Measurements from ENCODE around the gene RNASE7.
"Not testable (repeated sequence)": the region's sequence is repeated elsewhere in the genome, so short reads cannot be mapped to it uniquely, and the experiment has no call there.

Gene RNASE7

DNA sequence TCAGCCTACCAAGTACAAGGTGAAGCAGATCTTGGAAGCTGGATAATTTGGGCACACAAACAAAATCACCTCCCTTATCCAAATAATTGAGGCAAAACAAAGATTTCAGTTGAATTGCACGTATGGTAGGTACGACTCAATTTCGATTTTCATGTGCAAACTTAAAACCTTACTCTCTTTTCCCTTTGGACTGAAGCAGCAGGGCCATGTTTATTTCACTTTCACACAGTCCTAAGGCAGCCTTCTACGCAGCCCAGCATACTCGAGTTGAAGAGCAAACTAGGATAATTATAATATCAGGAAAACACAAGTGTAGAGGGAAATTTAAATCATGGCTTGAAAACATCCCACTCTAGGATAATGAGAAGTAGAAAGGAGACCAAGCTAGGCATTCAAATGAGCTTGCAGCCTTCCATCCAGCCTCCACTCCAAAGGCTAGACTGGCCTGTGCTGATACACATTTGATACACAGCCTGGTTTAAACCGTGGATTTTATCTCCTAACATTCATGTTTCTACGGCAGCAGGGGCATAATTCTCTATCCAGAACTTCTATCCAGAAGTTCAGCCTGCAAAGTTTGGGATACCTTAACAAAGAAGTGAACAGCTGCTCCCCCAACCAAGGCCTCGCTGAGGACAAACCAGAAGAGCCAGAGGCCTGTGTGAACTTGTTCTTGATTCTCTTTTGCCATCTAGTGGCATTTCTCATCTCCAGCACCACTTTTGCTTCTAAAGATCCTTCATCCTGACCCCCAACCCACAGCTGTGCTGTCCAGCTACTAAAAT, 2.4 kb upstream of the RNASE7 start:
- peaks cover 24% of the 10 kb centered on the region for H3K4me1 ChIP-seq (ENCODE audit: control insufficient read depth, insufficient read depth, low read length)
- peak overlapping the region; percentile 40 for H3K9ac ChIP-seq (ENCODE audit: low read length)
- no peaks in the 10 kb centered on the region for H3K27me3 ChIP-seq (ENCODE audit: control insufficient read depth, insufficient read depth, low read length)
- no peaks in the 10 kb centered on the region for H3K9me3 ChIP-seq (ENCODE audit: control insufficient read depth, low read length)
- H3K36me3 ChIP-seq (ENCODE audit: control insufficient read depth, insufficient read depth, low read length): no peaks in the 10 kb centered on the region
- H3K4me3 ChIP-seq (ENCODE audit: low read length): no peak overlapping the region

DNA sequence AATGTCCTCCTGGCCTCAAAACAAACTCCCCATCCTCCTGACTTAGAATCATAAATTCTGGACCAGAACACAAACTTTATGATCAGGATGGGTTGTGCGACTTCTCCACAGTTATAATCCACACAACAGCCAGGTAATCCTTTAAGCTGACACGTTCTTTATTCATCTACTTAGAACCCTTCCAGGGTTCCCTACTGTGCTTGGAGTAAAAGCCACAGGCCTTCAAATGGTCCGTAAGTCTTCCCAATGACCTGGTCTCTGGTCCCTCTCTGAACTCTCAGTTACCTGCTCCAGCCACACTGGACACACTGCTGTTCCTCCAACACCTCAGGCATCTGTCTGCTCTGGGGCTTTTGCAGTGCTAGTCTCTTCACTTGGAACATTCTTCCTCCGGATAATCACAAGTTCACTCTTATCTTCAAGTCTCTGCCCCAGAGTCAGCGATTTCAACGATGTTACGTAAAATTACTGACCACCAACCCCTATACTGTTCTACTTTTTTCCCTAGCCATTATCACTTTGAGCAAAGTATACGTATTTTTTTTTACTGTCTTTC, 1.7 kb upstream of the RNASE7 start:
- Histone ChIP-seq H3K9ac (ENCODE audit: low read length) (no peak overlapping the region), H3K4me3 (ENCODE audit: low read length) (no peak overlapping the region), H3K27me3 (ENCODE audit: control insufficient read depth, insufficient read depth, low read length) (no peaks in the 10 kb centered on the region), H3K36me3 (ENCODE audit: control insufficient read depth, insufficient read depth, low read length) (no peaks in the 10 kb centered on the region), H3K4me1 (ENCODE audit: control insufficient read depth, insufficient read depth, low read length) (peaks cover 24% of the 10 kb centered on the region), H3K9me3 (ENCODE audit: control insufficient read depth, low read length) (no peaks in the 10 kb centered on the region)

DNA sequence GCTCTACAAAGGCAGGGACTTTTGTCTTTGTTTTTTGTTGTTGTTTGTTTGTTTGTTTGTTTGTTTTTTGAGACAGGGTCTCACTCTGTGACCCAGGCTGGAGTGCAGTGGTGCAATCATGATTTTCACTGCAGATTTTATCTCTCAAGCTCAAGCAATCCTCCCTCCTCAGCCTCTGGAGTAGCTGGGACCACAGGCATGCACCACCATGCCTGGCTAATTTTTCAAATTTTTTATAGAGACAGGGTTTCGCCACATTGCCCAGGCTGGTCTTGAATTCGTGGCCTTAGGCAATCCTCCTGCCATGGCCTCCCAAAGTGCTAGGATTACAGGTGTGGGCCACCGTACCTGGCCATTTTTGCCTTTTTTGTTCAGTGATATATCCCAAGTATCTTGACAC, 1.2 kb upstream of the RNASE7 start:
- H3K4me3 ChIP-seq (ENCODE audit: low read length); H3K9ac ChIP-seq (ENCODE audit: low read length); H3K27me3 ChIP-seq (ENCODE audit: control insufficient read depth, insufficient read depth, low read length); H3K36me3 ChIP-seq (ENCODE audit: control insufficient read depth, insufficient read depth, low read length); H3K9me3 ChIP-seq (ENCODE audit: control insufficient read depth, low read length): not testable (repeated sequence)
- H3K4me1 ChIP-seq (ENCODE audit: control insufficient read depth, insufficient read depth, low read length): peaks cover 24% of the 10 kb centered on the region

DNA sequence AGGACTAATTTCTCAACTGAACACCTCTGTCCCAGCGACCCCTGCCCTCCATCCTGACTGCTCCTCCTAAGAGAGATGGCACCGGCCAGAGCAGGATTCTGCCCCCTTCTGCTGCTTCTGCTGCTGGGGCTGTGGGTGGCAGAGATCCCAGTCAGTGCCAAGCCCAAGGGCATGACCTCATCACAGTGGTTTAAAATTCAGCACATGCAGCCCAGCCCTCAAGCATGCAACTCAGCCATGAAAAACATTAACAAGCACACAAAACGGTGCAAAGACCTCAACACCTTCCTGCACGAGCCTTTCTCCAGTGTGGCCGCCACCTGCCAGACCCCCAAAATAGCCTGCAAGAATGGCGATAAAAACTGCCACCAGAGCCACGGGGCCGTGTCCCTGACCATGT, 756 bp downstream of the RNASE7 start:
- H3K4me3 ChIP-seq (ENCODE audit: low read length): no peak overlapping the region
- H3K36me3 ChIP-seq (ENCODE audit: control insufficient read depth, insufficient read depth, low read length): no peaks in the 10 kb centered on the region
- no peak overlapping the region for H3K9ac ChIP-seq (ENCODE audit: low read length)
- H3K27me3 ChIP-seq (ENCODE audit: control insufficient read depth, insufficient read depth, low read length): no peaks in the 10 kb centered on the region
- H3K9me3 ChIP-seq (ENCODE audit: control insufficient read depth, low read length): no peaks in the 10 kb centered on the region
- H3K4me1 ChIP-seq (ENCODE audit: control insufficient read depth, insufficient read depth, low read length): peaks cover 29% of the 10 kb centered on the region

DNA sequence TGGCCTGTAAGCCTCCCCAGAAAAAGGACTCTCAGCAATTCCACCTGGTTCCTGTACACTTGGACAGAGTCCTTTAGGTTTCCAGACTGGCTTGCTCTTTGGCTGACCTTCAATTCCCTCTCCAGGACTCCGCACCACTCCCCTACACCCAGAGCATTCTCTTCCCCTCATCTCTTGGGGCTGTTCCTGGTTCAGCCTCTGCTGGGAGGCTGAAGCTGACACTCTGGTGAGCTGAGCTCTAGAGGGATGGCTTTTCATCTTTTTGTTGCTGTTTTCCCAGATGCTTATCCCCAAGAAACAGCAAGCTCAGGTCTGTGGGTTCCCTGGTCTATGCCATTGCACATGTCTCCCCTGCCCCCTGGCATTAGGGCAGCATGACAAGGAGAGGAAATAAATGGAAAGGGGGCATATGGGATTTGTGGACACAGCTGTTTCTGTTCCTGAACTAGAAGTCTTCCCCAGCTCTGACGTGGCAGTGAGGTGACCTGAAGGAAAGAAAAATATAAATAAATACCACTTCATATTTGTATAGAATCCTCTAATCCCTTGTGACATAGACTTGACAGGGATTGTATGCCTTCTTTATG, 1.3 kb downstream of the RNASE7 start:
- no peak overlapping the region for H3K9ac ChIP-seq (ENCODE audit: low read length)
- no peaks in the 10 kb centered on the region for H3K9me3 ChIP-seq (ENCODE audit: control insufficient read depth, low read length)
- H3K4me3 ChIP-seq (ENCODE audit: low read length): no peak overlapping the region
- H3K36me3 ChIP-seq (ENCODE audit: control insufficient read depth, insufficient read depth, low read length): no peaks in the 10 kb centered on the region
- H3K4me1 ChIP-seq (ENCODE audit: control insufficient read depth, insufficient read depth, low read length): peaks cover 32% of the 10 kb centered on the region
- H3K27me3 ChIP-seq (ENCODE audit: control insufficient read depth, insufficient read depth, low read length): no peaks in the 10 kb centered on the region

DNA sequence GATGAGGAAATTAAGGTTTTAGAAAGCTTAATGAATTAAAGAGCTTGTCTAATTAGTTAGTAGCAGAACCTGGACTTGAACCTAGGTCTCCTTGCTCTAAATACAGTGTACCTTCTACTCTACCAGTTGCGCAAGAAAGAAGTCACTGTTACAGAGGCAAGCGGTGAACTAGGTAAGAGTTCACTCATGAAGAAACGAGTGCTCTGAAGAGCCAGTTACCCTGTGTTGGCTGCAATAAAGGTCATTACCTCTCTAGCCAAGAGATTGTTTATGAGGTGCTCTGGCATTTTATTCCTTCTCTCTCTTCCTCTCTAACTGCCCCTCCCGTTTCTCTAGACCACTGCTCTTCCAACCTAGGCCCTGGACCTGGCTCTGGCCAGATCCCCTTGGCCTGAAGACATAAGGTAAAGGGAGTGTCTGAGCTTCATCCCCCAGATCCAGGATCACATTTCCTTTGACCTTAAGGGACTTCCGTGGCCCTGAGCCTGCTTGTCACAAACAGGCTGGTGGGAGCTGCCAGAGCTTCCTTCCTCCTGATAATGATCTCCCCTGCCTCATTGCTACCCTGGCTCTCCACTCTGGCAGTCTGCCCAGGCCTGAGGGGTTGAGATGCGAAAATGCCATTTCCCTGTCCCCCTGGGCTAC, 1.9 kb downstream of the RNASE7 start:
- H3K9me3 ChIP-seq (ENCODE audit: control insufficient read depth, low read length): no peaks in the 10 kb centered on the region
- H3K4me1 ChIP-seq (ENCODE audit: control insufficient read depth, insufficient read depth, low read length): peaks cover 29% of the 10 kb centered on the region
- H3K4me3 ChIP-seq (ENCODE audit: low read length): no peak overlapping the region
- H3K27me3 ChIP-seq (ENCODE audit: control insufficient read depth, insufficient read depth, low read length): no peaks in the 10 kb centered on the region
- H3K36me3 ChIP-seq (ENCODE audit: control insufficient read depth, insufficient read depth, low read length): no peaks in the 10 kb centered on the region
- H3K9ac ChIP-seq (ENCODE audit: low read length): no peak overlapping the region

DNA sequence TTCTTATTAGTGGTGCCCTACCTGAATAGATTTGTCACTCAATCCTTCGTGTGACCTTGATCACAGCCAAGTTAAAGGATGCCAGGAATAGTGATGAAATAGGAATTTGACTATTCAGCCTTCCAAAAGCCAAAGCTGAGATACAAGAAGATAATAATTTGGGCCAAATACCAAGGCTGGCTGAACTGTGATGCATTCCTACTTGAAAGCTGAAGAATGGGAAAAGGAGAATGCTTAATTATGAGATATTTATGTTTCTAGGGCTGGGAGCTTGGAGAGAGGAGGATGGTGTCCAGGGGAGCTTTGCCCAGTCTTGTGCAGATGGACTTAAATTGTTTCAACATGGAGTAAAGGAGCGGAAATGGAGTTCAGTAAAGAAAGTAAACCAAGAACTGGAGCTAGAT, 5.2 kb downstream of the RNASE7 start:
- Histone ChIP-seq H3K36me3 (ENCODE audit: control insufficient read depth, insufficient read depth, low read length) (no peaks in the 10 kb centered on the region), H3K9me3 (ENCODE audit: control insufficient read depth, low read length) (no peaks in the 10 kb centered on the region), H3K4me3 (ENCODE audit: low read length) (no peak overlapping the region), H3K4me1 (ENCODE audit: control insufficient read depth, insufficient read depth, low read length) (peaks cover 21% of the 10 kb centered on the region), H3K27me3 (ENCODE audit: control insufficient read depth, insufficient read depth, low read length) (no peaks in the 10 kb centered on the region), H3K9ac (ENCODE audit: low read length) (no peak overlapping the region)

DNA sequence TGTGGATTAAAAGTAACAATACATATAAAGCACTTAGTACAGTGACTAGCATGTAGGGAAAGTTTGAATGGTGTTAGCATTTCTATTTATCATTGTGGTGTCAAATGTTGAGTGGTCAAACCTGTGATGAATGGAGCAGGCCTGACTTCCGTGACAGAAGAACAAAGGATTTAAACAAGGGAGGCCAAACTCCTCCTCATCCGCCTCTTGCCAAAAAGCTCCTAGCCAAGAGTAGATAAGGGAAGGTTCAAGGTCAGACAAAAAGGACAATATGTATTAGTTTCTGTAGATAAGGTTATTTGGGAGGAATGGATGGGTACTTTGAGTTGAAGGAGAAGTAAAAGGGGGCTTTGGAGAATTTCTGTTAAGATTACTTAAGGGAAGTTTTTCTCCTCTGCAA, 6.5 kb downstream of the RNASE7 start:
- H3K9me3 ChIP-seq (ENCODE audit: control insufficient read depth, low read length): no peaks in the 10 kb centered on the region
- H3K9ac ChIP-seq (ENCODE audit: low read length): no peak overlapping the region
- H3K27me3 ChIP-seq (ENCODE audit: control insufficient read depth, insufficient read depth, low read length): no peaks in the 10 kb centered on the region
- H3K36me3 ChIP-seq (ENCODE audit: control insufficient read depth, insufficient read depth, low read length): no peaks in the 10 kb centered on the region
- H3K4me1 ChIP-seq (ENCODE audit: control insufficient read depth, insufficient read depth, low read length): peaks cover 17% of the 10 kb centered on the region
- H3K4me3 ChIP-seq (ENCODE audit: low read length): no peak overlapping the region

DNA sequence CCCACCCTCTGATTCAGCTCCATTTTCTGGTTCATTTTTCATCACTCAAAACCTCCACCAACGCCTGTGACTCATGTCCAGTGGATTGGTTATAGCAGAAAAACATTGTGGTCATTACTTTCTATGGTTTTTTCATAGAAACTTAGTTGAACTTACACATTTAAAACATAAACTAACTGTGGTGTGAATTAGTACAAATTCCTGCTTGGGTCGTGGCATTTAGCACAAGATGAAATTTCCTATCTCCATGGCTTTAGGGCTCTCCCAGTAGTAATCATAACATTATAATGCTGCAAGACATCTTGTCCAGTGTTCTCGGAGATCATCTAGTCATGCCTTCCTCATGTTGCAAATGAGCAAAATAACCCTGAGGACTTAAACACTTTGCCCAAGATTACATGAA, 7.1 kb downstream of the RNASE7 start:
- H3K4me1 ChIP-seq (ENCODE audit: control insufficient read depth, insufficient read depth, low read length): peaks cover 23% of the 10 kb centered on the region

DNA sequence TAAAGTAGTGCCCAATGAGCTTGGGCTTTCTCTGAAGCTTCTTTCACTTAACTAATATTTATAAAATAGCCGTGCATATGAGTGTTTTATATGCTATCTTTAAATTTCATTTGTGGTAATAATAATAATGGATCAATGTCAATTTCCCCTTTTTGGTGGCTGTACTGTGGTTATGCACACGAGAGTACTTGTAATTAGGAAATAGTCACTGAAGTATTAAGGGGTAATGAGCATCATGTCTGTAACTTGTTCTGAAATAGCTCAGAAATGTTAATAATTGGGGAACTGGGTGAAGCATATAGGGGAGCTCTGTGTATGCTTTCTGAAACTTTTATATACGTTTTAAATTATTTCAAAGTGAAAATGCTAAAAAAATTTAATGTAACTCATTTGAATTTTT, 8.4 kb downstream of the RNASE7 start:
- H3K27me3 ChIP-seq (ENCODE audit: control insufficient read depth, insufficient read depth, low read length): no peaks in the 10 kb centered on the region
- H3K36me3 ChIP-seq (ENCODE audit: control insufficient read depth, insufficient read depth, low read length): no peaks in the 10 kb centered on the region
- peaks cover 33% of the 10 kb centered on the region for H3K4me1 ChIP-seq (ENCODE audit: control insufficient read depth, insufficient read depth, low read length)
- no peak overlapping the region for H3K4me3 ChIP-seq (ENCODE audit: low read length)
- H3K9ac ChIP-seq (ENCODE audit: low read length): no peak overlapping the region
- no peaks in the 10 kb centered on the region for H3K9me3 ChIP-seq (ENCODE audit: control insufficient read depth, low read length)

More for the DNA sequence above, 7.1 kb downstream of the RNASE7 start:
- H3K4me3 ChIP-seq (ENCODE audit: low read length): no peak overlapping the region
- no peak overlapping the region for H3K9ac ChIP-seq (ENCODE audit: low read length)
- no peaks in the 10 kb centered on the region for H3K27me3 ChIP-seq (ENCODE audit: control insufficient read depth, insufficient read depth, low read length)
- H3K36me3 ChIP-seq (ENCODE audit: control insufficient read depth, insufficient read depth, low read length): no peaks in the 10 kb centered on the region
- H3K9me3 ChIP-seq (ENCODE audit: control insufficient read depth, low read length): no peaks in the 10 kb centered on the region

DNA sequence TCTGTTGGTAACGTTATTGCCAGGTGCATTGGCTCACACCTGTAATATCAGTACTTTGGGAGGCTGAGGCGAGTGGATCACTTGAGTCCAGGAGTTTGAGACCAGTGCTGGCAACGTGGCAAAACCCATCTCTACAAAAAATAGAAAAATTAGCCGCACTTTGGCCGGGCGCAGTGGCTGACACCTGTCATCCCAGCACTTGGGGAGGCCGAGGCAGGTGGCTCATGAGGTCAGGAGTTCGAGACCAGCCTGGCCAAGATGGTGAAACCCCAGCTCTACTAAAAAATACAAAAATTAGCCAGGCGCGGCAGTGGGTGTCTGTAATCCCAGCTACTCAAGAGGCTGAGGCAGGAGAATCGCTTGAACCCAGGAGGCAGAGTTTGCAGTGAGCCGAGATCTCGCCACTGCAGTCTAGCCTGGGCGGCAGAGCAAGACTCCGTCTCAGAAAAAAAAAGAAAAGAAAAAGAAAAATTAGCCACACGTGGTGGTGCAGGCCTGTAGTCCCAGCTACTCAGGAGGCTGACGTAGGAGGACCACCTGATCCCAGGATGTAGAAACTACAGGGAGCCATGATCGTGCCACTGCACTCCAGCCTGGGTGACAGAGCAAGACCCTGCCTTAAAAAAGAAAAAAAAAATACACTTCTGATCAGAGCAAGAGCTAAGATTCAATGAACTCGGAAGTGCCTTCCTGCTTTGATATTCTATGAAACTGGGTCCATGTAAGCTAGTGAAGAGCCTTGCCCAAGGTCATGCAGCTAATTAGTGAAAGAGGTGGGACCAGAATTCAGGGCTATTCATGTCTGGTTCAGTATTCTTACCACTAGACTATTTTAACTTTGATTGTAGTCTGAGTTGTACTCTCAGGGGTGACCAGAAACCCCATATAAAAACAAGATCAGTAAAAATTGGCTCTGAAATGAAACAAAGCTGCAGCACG, 11.3 kb downstream of the RNASE7 start:
- Histone ChIP-seq H3K27me3 (ENCODE audit: control insufficient read depth, insufficient read depth, low read length) (no peaks in the 10 kb centered on the region), H3K36me3 (ENCODE audit: control insufficient read depth, insufficient read depth, low read length) (no peaks in the 10 kb centered on the region), H3K4me1 (ENCODE audit: control insufficient read depth, insufficient read depth, low read length) (peaks cover 33% of the 10 kb centered on the region), H3K9ac (ENCODE audit: low read length) (no peak overlapping the region), H3K9me3 (ENCODE audit: control insufficient read depth, low read length) (no peaks in the 10 kb centered on the region), H3K4me3 (ENCODE audit: low read length) (no peak overlapping the region)

Measured in mucosa of stomach (tissue), 1 donor.